HG03095 (cell line): ENCODE results near the gene SESTD1.

Experiments used
- ATAC-seq: cut with Tn5 transposase; IDR thresholded peaks from one replicate; pipeline ENCODE4 v1.9.1; 2021; ENCODE audit warnings: moderate library complexity; ENCODE audit not compliant: unreplicated experiment

SESTD1 gene

GRCh38 chr2:179191110-179191509 is 73.5 kb downstream of the SESTD1 start:
- ATAC-seq: no peak

- ATAC-seq: no peak
Observed at GRCh38 chr2:179186126-179186525, 78.5 kb downstream of the SESTD1 start.

GRCh38 chr2:179184610-179185009 is 80.0 kb downstream of the SESTD1 start:
- no peak for ATAC-seq

- ATAC-seq: peak; percentile 50
Observed at GRCh38 chr2:179181002-179181401, 83.6 kb downstream of the SESTD1 start.

- no peak for ATAC-seq
Observed at GRCh38 chr2:179180242-179180641, 84.4 kb downstream of the SESTD1 start.

GRCh38 chr2:179179719-179180118 is 84.9 kb downstream of the SESTD1 start:
- ATAC-seq: no peak

GRCh38 chr2:179177694-179178093 is 86.9 kb downstream of the SESTD1 start:
- no peak for ATAC-seq

- ATAC-seq: no peak
Observed at GRCh38 chr2:179174240-179174639, 90.4 kb downstream of the SESTD1 start.

- no peak for ATAC-seq
Observed at GRCh38 chr2:179172894-179173293, 91.7 kb downstream of the SESTD1 start.

- ATAC-seq: no peak
Observed at GRCh38 chr2:179171371-179171770, 93.3 kb downstream of the SESTD1 start.

- ATAC-seq: no peak
Observed at GRCh38 chr2:179170901-179171300, 93.7 kb downstream of the SESTD1 start.

- no peak for ATAC-seq
Observed at GRCh38 chr2:179165356-179166000, 99.2 kb downstream of the SESTD1 start.

GRCh38 chr2:179141206-179141605 is 123.4 kb downstream of the SESTD1 start:
- no peak for ATAC-seq

- no peak for ATAC-seq
Observed at GRCh38 chr2:179140571-179140970, 124.1 kb downstream of the SESTD1 start.

GRCh38 chr2:179139506-179139905 is 125.1 kb downstream of the SESTD1 start:
- ATAC-seq: no peak

- ATAC-seq: no peak
Observed at GRCh38 chr2:179137200-179137759, 127.4 kb downstream of the SESTD1 start.

- no peak for ATAC-seq
Observed at GRCh38 chr2:179133016-179133415, 131.6 kb downstream of the SESTD1 start.

- no peak for ATAC-seq
Observed at GRCh38 chr2:179132076-179132475, 132.6 kb downstream of the SESTD1 start.

- ATAC-seq: no peak
Observed at GRCh38 chr2:179130560-179130959, 134.1 kb downstream of the SESTD1 start.

- ATAC-seq: no peak
Observed at GRCh38 chr2:179129574-179130238, 134.9 kb downstream of the SESTD1 start.

GRCh38 chr2:179125404-179125803 is 139.2 kb downstream of the SESTD1 start:
- ATAC-seq: no peak

- no peak for ATAC-seq
Observed at GRCh38 chr2:179124282-179124681, 140.3 kb downstream of the SESTD1 start.
